ENCODE data around the gene MCC.

Gene MCC

DNA sequence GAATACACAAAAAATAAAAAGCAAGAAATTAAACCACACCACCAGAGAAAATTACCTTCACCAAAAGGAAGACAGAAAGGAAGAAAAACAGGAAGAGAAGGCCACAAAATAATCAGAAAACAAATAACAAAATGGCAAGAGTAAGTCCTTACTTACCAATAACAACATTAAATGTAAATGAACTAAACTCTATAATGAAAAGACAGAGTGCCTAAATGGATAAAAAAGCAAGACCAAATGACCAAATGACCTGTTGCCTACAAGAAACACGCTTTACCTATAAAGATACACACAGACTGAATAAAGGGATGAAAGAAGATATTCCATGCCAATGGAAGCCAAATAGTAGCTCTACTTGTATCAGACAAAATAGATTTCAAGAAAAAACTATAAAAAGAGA lies 140.7 kb downstream of the MCC start:
- no peak for DNase-seq (ENCODE audit: low read depth)
- H3K4me3 ChIP-seq (ENCODE audit: low read depth, low read length) = no peak overlapping the region
- TF ChIP-seq, protein P1, sequence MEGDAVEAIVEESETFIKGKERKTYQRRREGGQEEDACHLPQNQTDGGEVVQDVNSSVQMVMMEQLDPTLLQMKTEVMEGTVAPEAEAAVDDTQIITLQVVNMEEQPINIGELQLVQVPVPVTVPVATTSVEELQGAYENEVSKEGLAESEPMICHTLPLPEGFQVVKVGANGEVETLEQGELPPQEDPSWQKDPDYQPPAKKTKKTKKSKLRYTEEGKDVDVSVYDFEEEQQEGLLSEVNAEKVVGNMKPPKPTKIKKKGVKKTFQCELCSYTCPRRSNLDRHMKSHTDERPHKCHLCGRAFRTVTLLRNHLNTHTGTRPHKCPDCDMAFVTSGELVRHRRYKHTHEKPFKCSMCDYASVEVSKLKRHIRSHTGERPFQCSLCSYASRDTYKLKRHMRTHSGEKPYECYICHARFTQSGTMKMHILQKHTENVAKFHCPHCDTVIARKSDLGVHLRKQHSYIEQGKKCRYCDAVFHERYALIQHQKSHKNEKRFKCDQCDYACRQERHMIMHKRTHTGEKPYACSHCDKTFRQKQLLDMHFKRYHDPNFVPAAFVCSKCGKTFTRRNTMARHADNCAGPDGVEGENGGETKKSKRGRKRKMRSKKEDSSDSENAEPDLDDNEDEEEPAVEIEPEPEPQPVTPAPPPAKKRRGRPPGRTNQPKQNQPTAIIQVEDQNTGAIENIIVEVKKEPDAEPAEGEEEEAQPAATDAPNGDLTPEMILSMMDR (IDR thresholded peaks at IDR 0.05; ENCODE audit: control insufficient read depth, extremely low read depth, insufficient read depth) = no peak

DNA sequence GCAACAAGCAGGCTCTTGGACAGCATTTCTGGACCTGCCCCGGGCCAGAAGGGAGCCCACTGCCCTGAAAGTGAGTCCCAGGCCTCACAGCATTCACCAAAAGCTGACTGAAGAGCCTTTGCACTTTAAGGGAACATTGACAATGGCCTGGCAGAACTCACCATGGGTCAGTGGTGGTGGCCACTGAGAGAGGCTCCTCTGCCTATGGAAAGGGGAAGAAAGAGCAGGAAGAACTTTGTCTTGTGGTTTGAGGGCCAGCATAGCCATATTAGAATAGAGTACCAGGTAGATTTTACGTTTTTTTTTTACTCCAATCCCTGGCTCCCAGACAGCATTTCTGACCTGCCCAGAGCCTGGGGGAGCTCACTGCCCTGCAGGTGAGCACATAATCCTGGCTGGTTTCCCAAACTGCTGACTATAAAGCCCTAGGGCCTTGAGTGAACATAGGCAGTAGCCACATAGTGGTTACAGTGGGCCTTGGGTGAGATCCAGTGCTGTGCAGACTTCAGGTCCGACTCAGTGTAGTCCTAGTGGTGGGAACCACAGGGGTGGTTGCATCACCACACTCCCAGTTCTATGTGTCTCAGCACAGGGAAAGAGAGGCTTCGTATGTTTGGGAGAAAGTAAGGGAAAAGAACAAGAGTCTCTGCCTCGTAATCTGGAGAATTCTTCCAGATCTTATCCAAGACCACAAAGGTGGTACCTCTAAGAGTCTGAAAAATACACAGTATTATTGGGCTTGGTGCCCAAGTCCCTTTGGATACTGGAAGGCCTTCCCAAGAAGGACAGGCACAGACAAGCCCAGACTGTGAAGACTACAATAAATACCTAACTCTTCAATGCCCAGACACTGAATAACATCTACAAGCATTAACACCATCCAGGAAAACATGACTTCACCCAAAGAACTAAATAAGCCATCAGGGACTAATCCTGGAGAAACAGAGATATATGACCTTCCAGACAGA lies 143.0 kb downstream of the MCC start:
- H3K4me3 ChIP-seq (ENCODE audit: low read depth, low read length) = no peak overlapping the region

DNA sequence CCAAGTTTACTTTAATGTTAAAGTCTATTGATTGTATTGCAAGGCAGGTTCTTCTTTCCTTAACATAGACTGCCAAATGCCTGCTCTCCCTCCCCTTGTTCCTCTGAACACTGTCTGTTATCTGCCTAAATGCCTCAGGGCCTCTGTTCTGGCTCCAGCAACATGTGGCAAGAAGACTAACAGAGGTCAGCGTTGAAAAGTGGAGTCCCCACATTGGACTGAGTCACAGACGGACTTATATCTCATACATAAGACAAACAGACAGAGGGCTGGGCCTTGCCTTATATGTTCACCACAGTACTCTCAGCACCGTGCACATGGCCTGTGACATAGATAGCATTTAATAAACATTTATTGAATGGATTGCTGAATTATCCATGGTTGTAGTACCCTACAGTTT lies 144.9 kb downstream of the MCC start:
- H3K4me3 ChIP-seq (ENCODE audit: low read depth, low read length) = no peak overlapping the region
- TF ChIP-seq, protein P1 (IDR thresholded peaks at IDR 0.05; ENCODE audit: control insufficient read depth, extremely low read depth, insufficient read depth) = no peak
- DNase-seq (ENCODE audit: low read depth) = no peak

More for the DNA sequence above, 143.0 kb downstream of the MCC start:
- TF ChIP-seq, protein P1 (IDR thresholded peaks at IDR 0.05; ENCODE audit: control insufficient read depth, extremely low read depth, insufficient read depth) = no peak
- DNase-seq (ENCODE audit: low read depth) = no peak

DNA sequence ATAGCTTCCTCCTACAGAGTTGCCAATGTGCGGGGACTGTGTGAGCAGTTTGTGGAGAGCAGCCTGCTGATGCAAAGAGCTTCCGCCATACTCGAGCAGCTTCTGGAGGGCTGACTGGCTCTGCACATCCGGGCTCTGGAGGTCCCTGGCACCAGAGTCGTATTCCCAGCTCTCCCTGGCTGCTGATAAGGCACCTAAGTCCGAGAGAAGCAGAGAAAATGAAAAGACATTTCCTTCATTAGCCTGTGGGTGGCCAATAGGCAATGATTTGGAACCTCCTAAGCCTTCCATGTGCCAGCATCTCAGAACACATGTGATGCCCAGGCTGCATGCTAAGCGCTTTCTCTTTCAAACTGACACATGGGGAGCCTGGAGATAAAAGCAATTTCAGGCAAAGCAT lies 147.7 kb downstream of the MCC start:
- TF ChIP-seq, protein P1 (IDR thresholded peaks at IDR 0.05; ENCODE audit: control insufficient read depth, extremely low read depth, insufficient read depth) = peak; percentile 11; the same call in 1 of the 2 replicates
- H3K4me3 ChIP-seq (ENCODE audit: low read depth, low read length) = no peak overlapping the region
- no peak for DNase-seq (ENCODE audit: low read depth)

DNA sequence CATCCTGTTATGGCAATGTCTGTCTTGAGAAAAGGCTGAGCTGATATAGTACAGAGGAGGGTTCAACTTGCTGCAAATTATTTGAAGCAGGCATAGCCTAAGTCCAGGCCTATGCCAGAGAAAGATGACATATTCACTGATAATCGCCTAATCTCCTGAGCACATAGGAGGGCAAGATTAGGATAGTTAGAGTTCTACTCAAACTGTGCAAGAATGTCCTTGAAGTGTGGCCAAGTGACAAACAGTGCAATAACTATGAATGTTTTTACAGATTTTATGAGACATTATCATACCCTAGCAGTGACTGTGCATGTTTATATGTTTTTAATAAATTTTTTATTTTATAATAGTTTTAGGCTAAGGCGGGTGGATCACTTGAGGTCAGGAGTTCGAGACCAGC lies 149.6 kb downstream of the MCC start:
- TF ChIP-seq, protein P1 (IDR thresholded peaks at IDR 0.05; ENCODE audit: control insufficient read depth, extremely low read depth, insufficient read depth) = no peak
- DNase-seq (ENCODE audit: low read depth) = no peak
- no peak overlapping the region for H3K4me3 ChIP-seq (ENCODE audit: low read depth, low read length)

DNA sequence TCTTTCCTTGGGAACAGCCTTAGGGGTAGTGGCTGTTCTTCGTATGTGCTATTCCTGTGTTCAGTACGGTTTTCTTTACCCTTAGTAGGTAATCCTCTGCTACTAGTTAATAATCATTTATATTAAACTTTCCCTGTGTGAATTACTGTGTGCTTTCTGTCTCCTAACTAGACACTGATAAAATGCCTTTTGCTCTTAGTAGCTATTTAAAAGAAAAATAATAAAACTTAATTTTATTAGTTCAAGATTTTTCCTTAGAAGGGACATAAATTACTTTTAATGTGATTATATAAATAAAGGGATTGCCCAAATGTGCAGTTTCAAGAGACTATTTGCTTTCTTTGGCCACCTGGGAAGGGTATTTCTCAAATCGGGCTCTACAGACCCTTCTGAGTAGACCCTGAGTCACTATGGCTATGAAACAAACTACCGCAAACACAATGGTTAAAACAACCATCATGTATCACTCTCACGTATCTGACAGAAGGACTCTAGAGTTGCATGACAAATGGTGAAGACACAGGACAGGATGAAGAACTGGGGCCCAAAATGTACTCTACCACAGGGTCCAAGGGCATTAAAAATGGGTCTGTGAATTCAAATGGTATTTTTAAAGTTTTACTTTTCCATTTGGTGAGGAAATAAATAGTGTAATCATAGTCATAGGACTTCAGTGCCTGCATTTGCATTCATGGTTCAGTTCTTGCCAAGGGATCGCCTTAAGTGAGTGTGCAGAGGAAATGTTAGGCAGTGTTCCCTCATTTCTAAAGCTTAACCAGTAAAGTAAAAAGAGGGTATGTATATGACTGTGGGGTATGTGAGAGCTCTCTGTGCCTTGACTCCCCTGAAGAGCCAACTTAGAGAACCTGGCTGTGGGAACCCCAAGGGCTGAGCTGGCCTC lies 150.5 kb downstream of the MCC start:
- no peak overlapping the region for H3K4me3 ChIP-seq (ENCODE audit: low read depth, low read length)
- TF ChIP-seq, protein P1 (IDR thresholded peaks at IDR 0.05; ENCODE audit: control insufficient read depth, extremely low read depth, insufficient read depth) = no peak
- no peak for DNase-seq (ENCODE audit: low read depth)
